Colonic mucosa (tissue), 4 donors: ENCODE results near the gene SLC6A6. TPM values are rescaled to one million over a fixed set of nuclear protein-coding genes. Genes with fewer than 3 reads are reported as not detected.

ENCODE experiments used
- DNase-seq: peaks from one replicate; pipeline ENCODE4 v3.0.0-alpha.2; 2020
- H3K27ac ChIP-seq: fragments of 200-600 bp; one replicate; pipeline ENCODE4 v1.8.0; 2021
- H3K27me3 ChIP-seq: fragments of 200-600 bp; one replicate; pipeline ENCODE4 v1.8.0; 2021
- H3K36me3 ChIP-seq: fragments of 200-600 bp; one replicate; pipeline ENCODE4 v1.8.0; 2021
- H3K4me1 ChIP-seq: fragments of 200-600 bp; one replicate; pipeline ENCODE4 v1.8.0; 2021; ENCODE audit warnings: mild to moderate bottlenecking
- H3K4me3 ChIP-seq: fragments of 200-600 bp; one replicate; pipeline ENCODE4 v1.8.0; 2021
- H3K9ac ChIP-seq, 2 donors: one replicate each; pipeline ENCODE4 v1.7.0; 2013; ENCODE audit warnings: control low read depth in 2 of 2, low read depth in 2 of 2, low read length in 2 of 2
- H3K9me3 ChIP-seq: fragments of 200-600 bp; one replicate; pipeline ENCODE4 v1.8.0; 2021
- CTCF ChIP-seq: fragments of 200-600 bp; IDR thresholded peaks from one replicate; pipeline ENCODE4 v1.8.0; 2022; ENCODE audit warnings: antibody characterized with exemption, mild to moderate bottlenecking
- intact Hi-C: fragments of 100-400 bp; cut with DNase I; formaldehyde crosslinking; loops from one replicate; pipeline ENCODE4 v1.14.1; 2022
- total RNA-seq, 2 donors: library from RNA; stranded (reverse); fragmentation: NEBNext Ultra II Directional in 1 of 2; extraction: Animal tissue kit (Norgen Biotek cat#: 25700) in 1 of 2; gene quantifications; one replicate each; pipeline ENCODE4 v1.2.1, GENCODE V29; 2021
- donor health status: healthy.
- donor health status: DM: no; HTN: no; CAD: no.
- donor health status: DM: no; HTN: no; CAD: no.

SLC6A6 gene
- total RNA-seq, 2 donors from 2014 or later, result 7.2 to 13.0 TPM

- intact Hi-C loops, result no loop called here
- no peaks in the 10 kb centered on the region for H3K9me3 ChIP-seq
- no peak overlapping the region for H3K4me3 ChIP-seq
- no peaks in the 10 kb centered on the region for H3K36me3 ChIP-seq
- H3K27ac ChIP-seq, result no peak overlapping the region
- no peak overlapping the region for H3K9ac ChIP-seq
- H3K27me3 ChIP-seq, result no peaks in the 10 kb centered on the region
- H3K4me1 ChIP-seq, result peaks cover 14% of the 10 kb centered on the region
- TF ChIP-seq CTCF, result peak; percentile 40
- peak; percentile 76 for DNase-seq
Measured at GRCh38 chr3:14369675-14370669, 32.4 kb upstream of the SLC6A6 start.

DNA sequence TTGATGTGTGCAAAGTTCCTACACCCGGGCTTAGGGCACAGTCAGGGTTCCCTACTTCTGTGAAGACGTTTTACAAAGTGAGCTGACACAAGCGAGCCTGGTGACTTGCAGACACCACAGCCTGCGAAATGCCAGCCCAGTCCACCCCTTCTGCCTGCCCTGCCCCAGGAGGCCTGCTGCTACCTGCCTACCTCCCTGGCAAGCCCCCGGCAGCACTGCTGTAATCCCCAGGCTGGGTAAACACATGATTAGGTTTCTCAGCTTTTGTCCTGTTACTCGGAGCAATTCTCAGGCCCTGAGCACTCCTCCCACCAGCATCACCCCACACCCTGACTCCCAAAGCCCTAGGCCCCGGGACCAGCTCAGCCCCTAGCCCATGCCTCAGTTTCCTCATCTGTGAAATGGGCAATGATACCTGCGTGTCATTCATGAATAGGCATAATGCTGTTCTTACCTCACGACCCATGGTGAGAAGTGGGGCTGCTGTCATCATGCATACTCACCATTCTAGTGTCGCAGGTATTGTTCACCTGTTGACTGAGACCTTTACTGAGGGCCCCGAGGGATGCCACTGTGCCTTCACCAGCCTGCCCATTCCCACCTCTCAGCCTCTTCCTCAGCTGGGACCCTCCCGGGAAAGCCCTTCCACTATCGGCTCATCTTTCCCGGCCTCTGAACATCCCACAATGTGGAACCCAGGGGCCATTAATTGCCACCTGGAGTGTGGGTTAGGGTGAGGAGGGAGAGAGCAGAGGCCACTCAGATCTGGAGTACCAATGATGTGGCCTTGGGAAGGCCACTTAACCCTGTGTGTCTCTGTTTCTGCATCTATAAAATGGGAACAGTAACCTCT, 31.5 kb upstream of the SLC6A6 start:
- H3K36me3 ChIP-seq, result no peaks in the 10 kb centered on the region
- H3K4me1 ChIP-seq, result peaks cover 14% of the 10 kb centered on the region

DNA sequence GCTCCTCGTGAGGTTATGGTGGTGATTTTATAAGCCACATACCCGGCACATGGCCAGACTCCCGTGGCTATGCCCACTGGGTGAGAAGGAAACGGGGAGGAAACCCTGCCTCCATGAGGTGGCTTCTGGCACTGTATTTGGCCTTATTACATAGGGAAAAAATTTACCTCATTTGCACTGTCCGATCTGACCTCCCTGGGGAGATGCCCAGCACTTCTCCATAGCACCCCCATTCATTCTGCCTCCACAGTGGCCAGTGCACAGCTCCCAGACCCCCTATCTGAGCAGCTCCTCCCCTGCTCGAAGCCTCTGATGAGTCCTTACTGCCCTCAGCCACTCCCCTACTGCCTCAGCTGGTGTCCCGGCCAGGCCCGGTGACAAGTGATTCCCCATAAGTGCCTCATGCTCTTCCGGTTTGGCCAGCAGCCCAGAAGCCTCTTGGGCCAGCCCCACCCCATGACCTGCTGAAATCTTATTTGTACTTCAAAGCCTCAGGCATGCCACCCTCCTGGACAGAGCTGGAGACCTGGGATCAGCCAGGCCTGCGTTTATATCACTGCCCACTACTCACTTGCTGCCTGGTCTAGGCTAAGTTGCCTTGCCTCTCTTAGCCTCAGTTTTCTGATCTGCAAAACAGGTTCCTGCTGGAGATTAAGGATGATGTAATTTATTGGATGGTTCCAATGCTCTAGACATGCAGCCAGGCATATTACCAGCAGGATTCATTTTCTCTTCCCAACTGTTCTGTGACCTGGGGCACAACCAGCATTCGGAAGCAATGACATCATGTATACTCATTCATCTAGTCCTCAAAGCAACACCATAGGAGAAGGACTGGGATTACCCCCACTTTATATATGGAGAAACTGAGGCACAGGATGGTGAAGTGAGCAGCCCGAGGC, 30.6 kb upstream of the SLC6A6 start:
- Histone ChIP-seq H3K4me3 (no peak overlapping the region), H3K9me3 (no peaks in the 10 kb centered on the region), H3K27me3 (no peaks in the 10 kb centered on the region), H3K27ac (no peak overlapping the region), H3K36me3 (no peaks in the 10 kb centered on the region), H3K4me1 (peaks cover 14% of the 10 kb centered on the region), H3K9ac (peak overlapping the region in 1 of 2 donors; percentile 28)
- DNase-seq, result peak; percentile 92
- TF ChIP-seq CTCF, result no peak
- intact Hi-C loops, result no loop called here

More for the DNA sequence above, 31.5 kb upstream of the SLC6A6 start:
- no peak for TF ChIP-seq CTCF
- Histone ChIP-seq H3K4me3 (no peak overlapping the region), H3K27me3 (no peaks in the 10 kb centered on the region), H3K9ac (peak overlapping the region in 1 of 2 donors; percentile 28), H3K9me3 (no peaks in the 10 kb centered on the region), H3K27ac (no peak overlapping the region)
- intact Hi-C loops, result no loop called here
- no peak for DNase-seq

GRCh38 chr3:14372587-14372986, 29.8 kb upstream of the SLC6A6 start:
- TF ChIP-seq CTCF, result no peak
- Histone ChIP-seq H3K36me3 (no peaks in the 10 kb centered on the region), H3K9ac (no peak overlapping the region), H3K4me3 (no peak overlapping the region), H3K27me3 (no peaks in the 10 kb centered on the region), H3K27ac (no peak overlapping the region), H3K4me1 (peaks cover 14% of the 10 kb centered on the region), H3K9me3 (no peaks in the 10 kb centered on the region)
- intact Hi-C loops, result no loop called here
- DNase-seq, result no peak
